ENCODE data around the gene THOP1.

Gene THOP1

GRCh38 chr19:2785244-2785997, at the start of gene THOP1:
Gene THOP1, plus strand, starts transcription at chr19:2785503. Its CDS starts 160 bp downstream, at chr19:2785663.
- H3K4me3 ChIP-seq (ENCODE audit: low read depth, low read length), result peak within 1 kb of the TSS; percentile 71
- peak; percentile 68 for TF ChIP-seq MAX (IDR thresholded peaks at IDR 0.05; ENCODE audit: low read depth, low read length)
- TF ChIP-seq MYC (IDR thresholded peaks at IDR 0.05; ENCODE audit: low read depth, low read length), result peak; percentile 63; the same call in 1 of the 2 replicates
- TF ChIP-seq POLR2A (IDR thresholded peaks at IDR 0.05; ENCODE audit: extremely low read depth, insufficient read length), result peak; percentile 79
- TF ChIP-seq CTCF (IDR thresholded peaks at IDR 0.05; ENCODE audit: low read depth, low read length), result no peak
- peak; percentile 97 for DNase-seq (ENCODE audit: low read depth)

GRCh38 chr19:2736550-2737190, 48.6 kb upstream of the THOP1 start:
- DNase-seq (ENCODE audit: low read depth), result no peak
- H3K4me3 ChIP-seq (ENCODE audit: low read depth, low read length), result no peak overlapping the region
- TF ChIP-seq MAX (IDR thresholded peaks at IDR 0.05; ENCODE audit: low read depth, low read length) (no peak), MYC (IDR thresholded peaks at IDR 0.05; ENCODE audit: low read depth, low read length) (no peak)

- DNase-seq (ENCODE audit: low read depth), result peak; percentile 95
- TF ChIP-seq POLR2A (IDR thresholded peaks at IDR 0.05; ENCODE audit: extremely low read depth, insufficient read length), result peak; percentile 20
- TF ChIP-seq MAX (IDR thresholded peaks at IDR 0.05; ENCODE audit: low read depth, low read length), result peak; percentile 16; the same call in 1 of the 2 replicates
- TF ChIP-seq MYC (IDR thresholded peaks at IDR 0.05; ENCODE audit: low read depth, low read length), result no peak
- no peak for TF ChIP-seq CTCF (IDR thresholded peaks at IDR 0.05; ENCODE audit: low read depth, low read length)
- H3K4me3 ChIP-seq (ENCODE audit: low read depth, low read length), result peak within 1 kb of the TSS; percentile 79
Observed at GRCh38 chr19:2739602-2740313, 45.5 kb upstream of the THOP1 start, which contains the start of gene SLC39A3. Gene SLC39A3, minus strand, starts transcription at chr19:2740017. Its CDS starts 2,760 bp downstream, at chr19:2737257.

- no peak for TF ChIP-seq MYC (IDR thresholded peaks at IDR 0.05; ENCODE audit: low read depth, low read length)
- TF ChIP-seq POLR2A (IDR thresholded peaks at IDR 0.05; ENCODE audit: extremely low read depth, insufficient read length), result no peak
- no peak for TF ChIP-seq CTCF (IDR thresholded peaks at IDR 0.05; ENCODE audit: low read depth, low read length)
- no peak for TF ChIP-seq MAX (IDR thresholded peaks at IDR 0.05; ENCODE audit: low read depth, low read length)
- DNase-seq (ENCODE audit: low read depth), result no peak
- H3K4me3 ChIP-seq (ENCODE audit: low read depth, low read length), result no peak overlapping the region
Observed at GRCh38 chr19:2740314-2740656, 45.0 kb upstream of the THOP1 start.

- no peak for DNase-seq (ENCODE audit: low read depth)
- TF ChIP-seq MAX (IDR thresholded peaks at IDR 0.05; ENCODE audit: low read depth, low read length), result no peak
- TF ChIP-seq MYC (IDR thresholded peaks at IDR 0.05; ENCODE audit: low read depth, low read length), result no peak
- no peak for TF ChIP-seq CTCF (IDR thresholded peaks at IDR 0.05; ENCODE audit: low read depth, low read length)
- no peak for TF ChIP-seq POLR2A (IDR thresholded peaks at IDR 0.05; ENCODE audit: extremely low read depth, insufficient read length)
- H3K4me3 ChIP-seq (ENCODE audit: low read depth, low read length), result no peak overlapping the region
Observed at GRCh38 chr19:2743099-2743498, 42.2 kb upstream of the THOP1 start.

All from NB4 (cell line).